A549 treated with Hydrocortisone at 1 μM for 4 hours (cell line): ENCODE results near the gene SLC8A2. TPM values are rescaled to one million over a fixed set of nuclear protein-coding genes. Genes with fewer than 3 reads are reported as not detected.

Experiments
- total RNA-seq: library from RNA; stranded (reverse); fragments of 200-300 nt; extraction: Qiagen RNA extraction; gene quantifications from 5 replicates; pipeline ENCODE4 v1.2.3, GENCODE V29; 2022

SLC8A2 gene, protein sequence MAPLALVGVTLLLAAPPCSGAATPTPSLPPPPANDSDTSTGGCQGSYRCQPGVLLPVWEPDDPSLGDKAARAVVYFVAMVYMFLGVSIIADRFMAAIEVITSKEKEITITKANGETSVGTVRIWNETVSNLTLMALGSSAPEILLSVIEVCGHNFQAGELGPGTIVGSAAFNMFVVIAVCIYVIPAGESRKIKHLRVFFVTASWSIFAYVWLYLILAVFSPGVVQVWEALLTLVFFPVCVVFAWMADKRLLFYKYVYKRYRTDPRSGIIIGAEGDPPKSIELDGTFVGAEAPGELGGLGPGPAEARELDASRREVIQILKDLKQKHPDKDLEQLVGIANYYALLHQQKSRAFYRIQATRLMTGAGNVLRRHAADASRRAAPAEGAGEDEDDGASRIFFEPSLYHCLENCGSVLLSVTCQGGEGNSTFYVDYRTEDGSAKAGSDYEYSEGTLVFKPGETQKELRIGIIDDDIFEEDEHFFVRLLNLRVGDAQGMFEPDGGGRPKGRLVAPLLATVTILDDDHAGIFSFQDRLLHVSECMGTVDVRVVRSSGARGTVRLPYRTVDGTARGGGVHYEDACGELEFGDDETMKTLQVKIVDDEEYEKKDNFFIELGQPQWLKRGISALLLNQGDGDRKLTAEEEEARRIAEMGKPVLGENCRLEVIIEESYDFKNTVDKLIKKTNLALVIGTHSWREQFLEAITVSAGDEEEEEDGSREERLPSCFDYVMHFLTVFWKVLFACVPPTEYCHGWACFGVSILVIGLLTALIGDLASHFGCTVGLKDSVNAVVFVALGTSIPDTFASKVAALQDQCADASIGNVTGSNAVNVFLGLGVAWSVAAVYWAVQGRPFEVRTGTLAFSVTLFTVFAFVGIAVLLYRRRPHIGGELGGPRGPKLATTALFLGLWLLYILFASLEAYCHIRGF
- 0.16 to 0.23 TPM (median 0.22 TPM) in 5 replicates for total RNA-seq

DNA sequence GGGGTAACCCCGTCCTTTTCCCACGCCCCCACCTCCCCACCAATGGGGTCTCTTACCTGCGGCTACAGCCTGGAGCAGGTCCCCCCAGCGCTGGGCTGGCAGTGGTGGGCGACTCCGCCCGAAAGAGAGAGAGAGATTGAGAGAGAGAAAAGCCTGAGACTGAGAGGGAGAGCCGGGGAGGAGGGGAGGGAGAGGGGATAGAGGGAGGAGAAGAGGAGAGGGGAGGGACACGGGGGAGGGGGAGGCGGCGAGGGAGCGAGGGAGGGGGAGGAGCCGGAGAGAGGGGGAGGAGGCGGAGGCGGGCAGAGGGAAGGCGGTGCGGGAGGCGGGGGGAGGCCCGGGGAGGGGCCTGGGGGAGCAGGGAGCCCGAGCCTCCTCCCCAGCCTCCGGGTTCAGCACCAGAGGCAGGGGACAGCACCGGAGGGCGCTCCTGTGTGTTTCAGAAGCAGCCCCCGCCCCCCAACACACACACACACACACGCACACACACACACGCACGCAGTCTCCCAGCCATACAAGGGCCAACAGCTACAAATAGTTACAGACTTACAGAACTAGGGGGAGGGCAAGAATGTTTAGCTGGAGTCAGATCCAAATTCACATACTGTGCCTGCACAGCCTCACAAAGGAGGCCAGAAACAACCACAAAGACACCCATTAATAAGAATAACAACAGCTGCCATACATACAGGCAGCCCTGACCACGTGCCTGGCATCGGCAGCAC is at the start of gene SLC8A2:
TSS of gene SLC8A2 (minus strand) at position 161 of the 725 bp plus-strand sequence. CDS start 5,490 bp downstream, outside the sequence.

DNA sequence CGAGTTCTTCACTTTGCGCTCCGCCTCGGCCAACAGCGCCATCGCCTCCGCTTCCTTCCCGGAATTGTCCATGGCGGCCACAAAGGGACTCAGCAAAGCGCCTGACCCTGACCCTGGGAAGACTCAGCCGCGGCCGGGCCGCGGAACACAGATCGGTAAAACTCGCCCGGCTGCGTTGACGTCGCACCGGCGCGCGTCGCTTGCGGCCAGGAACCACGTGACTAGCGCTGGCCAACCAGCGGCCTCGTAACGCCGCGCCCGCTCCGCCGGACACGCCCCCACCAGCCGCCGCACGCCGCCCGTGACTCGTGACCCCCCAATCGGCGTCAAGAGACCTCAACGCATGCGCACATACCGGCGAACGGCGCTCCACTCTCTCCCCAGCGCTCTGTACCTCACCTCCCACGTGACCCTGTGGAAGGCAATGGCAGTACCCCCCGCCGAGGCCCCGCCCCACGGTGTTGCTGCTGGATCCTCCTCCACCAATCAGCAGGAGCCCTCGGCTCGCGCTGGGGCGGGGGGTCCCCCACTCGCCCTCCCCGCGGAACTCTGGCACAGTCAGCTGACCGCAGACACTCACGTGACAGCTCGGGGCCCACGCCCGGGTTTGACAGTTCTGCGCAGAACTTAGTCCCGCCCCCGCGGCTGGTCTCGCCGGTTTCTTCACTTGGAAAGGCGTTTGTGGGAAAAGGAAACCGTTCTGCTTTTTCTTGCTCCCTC is 43.3 kb upstream of the SLC8A2 start, which contains the start of gene NAPA:
TSS of gene NAPA (minus strand) at position 195 of the 720 bp plus-strand sequence. CDS start at position 72, 123 bp downstream.

DNA sequence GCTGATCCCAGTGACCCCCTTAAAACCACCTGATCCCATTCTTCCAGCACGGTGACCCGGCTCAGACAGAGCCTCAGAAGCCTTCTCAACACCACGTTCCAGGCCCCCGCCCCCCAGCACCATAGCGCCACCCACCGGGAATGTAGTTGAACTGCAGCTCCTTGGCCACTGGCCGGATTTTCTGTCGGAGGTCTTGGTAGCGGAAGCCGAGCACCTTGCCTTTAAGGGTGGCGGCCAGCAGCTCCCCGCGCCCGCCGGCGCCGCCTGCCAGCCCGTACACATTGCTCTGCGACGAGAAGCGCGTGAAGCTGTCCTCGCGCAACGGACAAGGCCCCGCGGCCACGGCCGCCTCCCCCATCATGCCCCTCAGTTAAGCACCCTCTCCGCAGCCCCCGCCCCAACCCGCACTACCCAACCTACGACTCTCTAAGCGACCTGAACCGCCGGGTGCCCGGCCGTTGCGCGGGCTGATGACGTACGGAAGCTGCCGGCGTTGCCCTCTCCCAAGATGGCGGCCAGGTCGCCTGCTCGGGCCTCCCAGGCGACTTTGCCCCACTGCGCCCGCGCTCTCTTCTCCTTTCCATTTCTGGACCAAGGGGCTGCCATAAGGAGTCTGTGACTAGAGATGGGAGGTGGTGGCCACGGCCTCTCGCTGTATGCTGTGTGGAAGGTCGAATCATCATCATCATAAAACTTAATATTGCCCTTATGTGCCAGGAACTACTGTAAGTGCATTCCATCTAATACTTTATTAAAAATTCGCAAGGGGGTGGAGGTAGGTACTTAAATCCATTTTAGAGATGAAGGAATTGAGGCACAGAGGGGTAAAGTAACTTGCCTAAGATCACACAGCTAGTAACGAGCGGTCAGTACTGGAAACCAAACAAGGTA is 12.4 kb upstream of the SLC8A2 start, which contains the start of gene KPTN:
TSS of gene KPTN (minus strand) at position 420 of the 891 bp plus-strand sequence. CDS start at position 361, 59 bp downstream.

DNA sequence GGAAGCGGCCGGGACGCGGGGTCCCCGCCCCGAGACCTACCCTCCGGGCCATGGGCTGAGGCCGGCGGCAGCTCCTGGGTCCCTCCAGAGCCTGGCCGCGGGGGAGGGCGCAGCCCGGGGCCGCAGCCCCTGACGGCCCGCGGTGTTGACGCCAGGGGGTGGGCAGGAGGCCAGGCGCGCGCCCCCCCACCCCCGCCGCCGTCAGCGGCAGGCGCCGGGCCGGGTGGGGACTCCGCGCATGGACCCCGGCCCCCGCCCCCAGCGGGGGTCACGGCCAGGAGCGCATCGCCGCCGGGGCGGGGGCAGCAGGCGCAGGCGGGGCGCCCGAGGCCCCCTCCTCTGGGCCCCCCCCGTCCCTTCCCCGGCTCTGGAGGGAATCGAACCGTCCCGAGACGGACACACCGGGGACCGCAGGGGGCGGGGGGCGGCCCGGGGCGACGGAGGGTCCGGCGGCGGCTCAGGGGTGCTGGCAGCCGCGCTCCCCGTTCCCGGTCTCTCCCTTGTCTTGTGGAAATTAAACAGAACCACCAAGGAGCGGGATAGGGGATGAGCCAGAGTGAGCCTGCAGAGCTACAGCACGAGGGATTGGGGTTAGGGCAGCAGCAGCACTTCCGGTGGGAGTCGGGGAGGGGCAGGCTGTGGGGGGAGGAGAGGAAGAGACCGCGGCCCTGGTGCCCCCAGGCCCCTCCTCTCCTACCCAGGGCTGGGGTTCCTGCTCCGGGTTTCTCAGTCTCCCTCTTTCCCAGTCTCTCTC is 52.5 kb downstream of the SLC8A2 start, which contains the start of gene MEIS3:
TSS of gene MEIS3 (minus strand) at position 498 of the 754 bp plus-strand sequence. CDS start at position 52, 446 bp downstream.

Other genes with a start within 250 kb of the SLC8A2 start
- 16.3 to 29.6 TPM (median 27.1 TPM) in 5 replicates for gene BBC3, start 240.7 kb downstream of the SLC8A2 start, total RNA-seq
- 21.7 to 26.3 TPM (median 23.8 TPM) in 5 replicates for gene CCDC9, start 215.4 kb downstream of the SLC8A2 start, total RNA-seq
- gene INAFM1, start 197.0 kb downstream of the SLC8A2 start, total RNA-seq = 3.6 to 11.0 TPM (median 10.2 TPM) in 5 replicates
- 1.5 to 2.8 TPM (median 2.1 TPM) in 5 replicates for gene C5AR1, start 162.0 kb downstream of the SLC8A2 start, total RNA-seq
- gene C5AR2, start 139.7 kb downstream of the SLC8A2 start, total RNA-seq = 8.7 to 15.7 TPM (median 10.6 TPM) in 5 replicates
- gene DHX34, start 122.6 kb downstream of the SLC8A2 start, total RNA-seq = 31.8 to 37.2 TPM (median 35.8 TPM) in 5 replicates
- 32.7 to 43.0 TPM (median 37.1 TPM) in 5 replicates for gene MEIS3, start 52.4 kb downstream of the SLC8A2 start, total RNA-seq
- gene KPTN, start 12.3 kb upstream of the SLC8A2 start, total RNA-seq = 18.3 to 22.2 TPM (median 19.4 TPM) in 5 replicates
- gene NAPA, start 43.2 kb upstream of the SLC8A2 start, total RNA-seq = 85.8 to 107 TPM (median 96.6 TPM) in 5 replicates
- gene ZNF541, start 101.3 kb upstream of the SLC8A2 start, total RNA-seq = not detected in 5 replicates
- gene BICRA, start 137.2 kb upstream of the SLC8A2 start, total RNA-seq = 13.3 to 18.9 TPM (median 15.0 TPM) in 5 replicates
- gene EHD2, start 241.5 kb upstream of the SLC8A2 start, total RNA-seq = 132 to 155 TPM (median 146 TPM) in 5 replicates